Mesendoderm (in vitro differentiated cells): ENCODE measurements around the gene CCDC92B.

Experiments
- DNase-seq: peaks from one replicate; pipeline ENCODE4 v3.0.0; 2013
- H2AK5ac ChIP-seq: 2 replicates; pipeline ENCODE4 v1.6.1; 2013; ENCODE audit warnings: low read length, inconsistent platforms
- H2BK120ac ChIP-seq: 2 replicates; pipeline ENCODE4 v1.6.1; 2013; ENCODE audit warnings: low read depth, mild to moderate bottlenecking, low read length, moderate library complexity, mixed read lengths
- H2BK15ac ChIP-seq: replicated peaks from 2 replicates; pipeline ENCODE4 v1.6.1; 2013; ENCODE audit warnings: low read depth, mild to moderate bottlenecking, moderate library complexity
- H2BK5ac ChIP-seq: 2 replicates; pipeline ENCODE4 v1.6.1; 2013; ENCODE audit warnings: low read length, inconsistent platforms
- H3K18ac ChIP-seq: 2 replicates; pipeline ENCODE4 v1.6.1; 2013; ENCODE audit warnings: mild to moderate bottlenecking, low read length, mixed read lengths
- H3K23ac ChIP-seq: one replicate; pipeline ENCODE4 v1.6.1; 2013; ENCODE audit warnings: low read length
- H3K27ac ChIP-seq: 2 replicates; pipeline ENCODE4 v1.5.1; 2013; ENCODE audit warnings: low read depth, mild to moderate bottlenecking, inconsistent platforms, low read length, moderate library complexity
- H3K27me3 ChIP-seq: 2 replicates; pipeline ENCODE4 v1.6.1; 2013; ENCODE audit warnings: low read length, control low read depth, mild to moderate bottlenecking, inconsistent platforms; ENCODE audit not compliant: insufficient read depth, poor library complexity
- H3K36me3 ChIP-seq: 2 replicates; pipeline ENCODE4 v1.6.1; 2013; ENCODE audit warnings: low read length, inconsistent platforms; ENCODE audit not compliant: control insufficient read depth, insufficient read depth
- H3K4ac ChIP-seq: one replicate; pipeline ENCODE4 v1.6.1; 2013; ENCODE audit warnings: low read depth, mild to moderate bottlenecking, low read length, moderate library complexity
- H3K4me1 ChIP-seq: 2 replicates; pipeline ENCODE4 v1.6.1; 2013; ENCODE audit warnings: low read depth, low read length, inconsistent platforms; ENCODE audit not compliant: control insufficient read depth
- H3K4me2 ChIP-seq: 2 replicates; pipeline ENCODE4 v1.6.1; 2013; ENCODE audit warnings: low read length
- H3K4me3 ChIP-seq: 2 replicates; pipeline ENCODE4 v1.5.1; 2013; ENCODE audit warnings: mild to moderate bottlenecking, low read length
- H3K56ac ChIP-seq: one replicate; pipeline ENCODE4 v1.6.1; 2013; ENCODE audit warnings: low read length
- H3K79me1 ChIP-seq: 2 replicates; pipeline ENCODE4 v1.6.1; 2013; ENCODE audit warnings: low read length, inconsistent platforms
- H3K79me2 ChIP-seq: 2 replicates; pipeline ENCODE4 v1.6.1; 2013; ENCODE audit warnings: mild to moderate bottlenecking, low read length; ENCODE audit not compliant: control insufficient read depth, insufficient read depth
- H3K9ac ChIP-seq: 2 replicates; pipeline ENCODE4 v1.6.1; 2013; ENCODE audit warnings: low read length, inconsistent platforms
- H4K5ac ChIP-seq: one replicate; pipeline ENCODE4 v1.6.1; 2013; ENCODE audit warnings: low read length
- H4K8ac ChIP-seq: one replicate; pipeline ENCODE4 v1.6.1; 2013; ENCODE audit warnings: low read depth, mild to moderate bottlenecking, control low read depth, low read length, moderate library complexity
- WGBS: extraction: QIAGEN DNeasy Blood & Tissue Kit; methylation state at CpG from one replicate; pipeline ENCODE4 v1.1.7; 2013; ENCODE audit warnings: low lambda C conversion rate, missing lambda C conversion rate; ENCODE audit not compliant: insufficient coverage; ENCODE audit errors: extremely low coverage; 5-methylcytosine and 5-hydroxymethylcytosine counted together

CCDC92B gene

GRCh38 chr17:2690165-2691068 is 59.0 kb downstream of the CCDC92B start:
- no peak overlapping the region for H3K27ac ChIP-seq
- no peak overlapping the region for H3K9ac ChIP-seq
- H3K4me2 ChIP-seq = no peak overlapping the region
- H3K18ac ChIP-seq = no peak overlapping the region
- H3K4me3 ChIP-seq = no peak overlapping the region
- H2BK15ac ChIP-seq = no peak overlapping the region
- H2AK5ac ChIP-seq = no peak overlapping the region
- H4K5ac ChIP-seq = no peak overlapping the region
- H3K23ac ChIP-seq = no peak overlapping the region
- H3K4ac ChIP-seq = no peak overlapping the region
- no peaks in the 10 kb centered on the region for H3K36me3 ChIP-seq
- no peaks in the 10 kb centered on the region for H3K27me3 ChIP-seq
- no peaks in the 10 kb centered on the region for H3K79me2 ChIP-seq
- H2BK5ac ChIP-seq = no peak overlapping the region
- H2BK120ac ChIP-seq = no peak overlapping the region
- no peak overlapping the region for H4K8ac ChIP-seq
- DNase-seq = no peak
- no CpG with 5 or more reads among the region's 55 CpGs for WGBS
- no peaks in the 10 kb centered on the region for H3K79me1 ChIP-seq
- no peak overlapping the region for H3K56ac ChIP-seq
- no peaks in the 10 kb centered on the region for H3K4me1 ChIP-seq

- Histone ChIP-seq H2BK5ac (no peak overlapping the region), H3K4me1 (no peaks in the 10 kb centered on the region), H3K9ac (no peak overlapping the region), H4K5ac (no peak overlapping the region), H3K27ac (no peak overlapping the region), H3K56ac (no peak overlapping the region), H3K23ac (no peak overlapping the region), H3K79me1 (no peaks in the 10 kb centered on the region), H3K4me2 (no peak overlapping the region), H4K8ac (no peak overlapping the region), H3K36me3 (no peaks in the 10 kb centered on the region), H3K4me3 (no peak overlapping the region), H2BK120ac (no peak overlapping the region), H3K18ac (no peak overlapping the region), H2AK5ac (no peak overlapping the region), H3K79me2 (no peaks in the 10 kb centered on the region), H2BK15ac (no peak overlapping the region), H3K27me3 (no peaks in the 10 kb centered on the region), H3K4ac (no peak overlapping the region)
- WGBS = no CpG with 5 or more reads among the region's 40 CpGs
- DNase-seq = no peak
Observed at GRCh38 chr17:2689411-2690164, 59.9 kb downstream of the CCDC92B start.

- WGBS = no CpG with 5 or more reads among the region's 27 CpGs
- DNase-seq = peak; percentile 25
- H3K27ac ChIP-seq = no peak overlapping the region
Observed at GRCh38 chr17:2688351-2689342, 60.8 kb downstream of the CCDC92B start.

GRCh38 chr17:2687074-2687418 is 62.4 kb downstream of the CCDC92B start:
- H3K9ac ChIP-seq = no peak overlapping the region
- H3K4ac ChIP-seq = no peak overlapping the region
- no peaks in the 10 kb centered on the region for H3K4me1 ChIP-seq
- H3K36me3 ChIP-seq = peaks cover 1% of the 10 kb centered on the region
- H3K79me1 ChIP-seq = no peaks in the 10 kb centered on the region
- H4K8ac ChIP-seq = no peak overlapping the region
- no CpG with 5 or more reads among the region's 6 CpGs for WGBS
- H3K79me2 ChIP-seq = no peaks in the 10 kb centered on the region
- no peaks in the 10 kb centered on the region for H3K27me3 ChIP-seq
- no peak overlapping the region for H3K4me3 ChIP-seq
- no peak overlapping the region for H2AK5ac ChIP-seq
- H3K4me2 ChIP-seq = no peak overlapping the region
- no peak overlapping the region for H2BK15ac ChIP-seq
- no peak for DNase-seq
- H2BK5ac ChIP-seq = no peak overlapping the region
- no peak overlapping the region for H3K23ac ChIP-seq
- H3K56ac ChIP-seq = no peak overlapping the region
- no peak overlapping the region for H3K18ac ChIP-seq
- H2BK120ac ChIP-seq = no peak overlapping the region
- H3K27ac ChIP-seq = no peak overlapping the region
- H4K5ac ChIP-seq = no peak overlapping the region

More at GRCh38 chr17:2688351-2689342, 60.8 kb downstream of the CCDC92B start:
- Histone ChIP-seq H3K23ac (no peak overlapping the region), H3K4me1 (no peaks in the 10 kb centered on the region), H3K4me2 (no peak overlapping the region), H2BK15ac (no peak overlapping the region), H4K5ac (no peak overlapping the region), H2AK5ac (no peak overlapping the region), H3K18ac (no peak overlapping the region), H2BK120ac (no peak overlapping the region), H3K36me3 (peaks cover 1% of the 10 kb centered on the region), H3K79me1 (no peaks in the 10 kb centered on the region), H2BK5ac (no peak overlapping the region), H4K8ac (no peak overlapping the region), H3K27me3 (no peaks in the 10 kb centered on the region), H3K9ac (no peak overlapping the region), H3K56ac (no peak overlapping the region), H3K4me3 (no peak overlapping the region), H3K4ac (no peak overlapping the region), H3K79me2 (no peaks in the 10 kb centered on the region)

- Histone ChIP-seq H3K79me1 (no peaks in the 10 kb centered on the region), H3K4me1 (no peaks in the 10 kb centered on the region), H3K27me3 (no peaks in the 10 kb centered on the region), H3K23ac (no peak overlapping the region), H2BK5ac (no peak overlapping the region), H3K4me2 (no peak overlapping the region), H2BK15ac (no peak overlapping the region), H3K9ac (no peak overlapping the region), H3K18ac (no peak overlapping the region), H3K4ac (no peak overlapping the region), H3K79me2 (no peaks in the 10 kb centered on the region), H4K8ac (no peak overlapping the region), H3K27ac (no peak overlapping the region), H4K5ac (no peak overlapping the region), H3K36me3 (peaks cover 4% of the 10 kb centered on the region), H2BK120ac (no peak overlapping the region), H3K4me3 (no peak overlapping the region), H3K56ac (no peak overlapping the region), H2AK5ac (no peak overlapping the region)
- WGBS = no CpG with 5 or more reads among the region's 15 CpGs
- no peak for DNase-seq
Observed at GRCh38 chr17:2685696-2686095, 63.8 kb downstream of the CCDC92B start.
